ENCODE measurements around the gene KCNAB1.

Gene KCNAB1

DNA sequence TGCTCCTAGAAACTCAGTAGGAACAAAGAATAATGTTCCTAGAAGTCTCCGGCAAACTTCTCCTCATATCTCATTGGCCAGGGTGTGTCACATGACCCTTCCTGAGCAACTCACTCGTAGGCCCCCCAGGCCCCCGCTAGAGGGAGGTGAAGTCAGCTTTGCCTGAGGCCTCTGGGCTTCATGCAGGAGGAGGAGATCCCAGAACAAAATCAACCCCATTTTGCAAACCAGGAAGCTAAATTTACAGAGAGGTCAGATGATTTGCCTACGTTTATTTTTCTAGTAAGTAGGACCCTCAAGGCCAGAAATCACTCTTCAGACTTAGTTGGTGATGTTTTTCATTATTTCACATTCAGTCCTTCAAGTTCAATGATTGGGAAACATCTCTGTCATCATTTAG, 335.5 kb downstream of the KCNAB1 start (continued):
- TF ChIP-seq PPARA (CRISPR knock-in tag; IDR thresholded peaks at IDR 0.05; ENCODE audit: borderline replicate concordance) = no peak
- no peak for TF ChIP-seq CSDC2 (CRISPR knock-in tag; IDR thresholded peaks at IDR 0.05)
- no peak for TF ChIP-seq RARB (CRISPR knock-in tag; IDR thresholded peaks at IDR 0.05)
- TF ChIP-seq TCF4 (CRISPR knock-in tag; IDR thresholded peaks at IDR 0.05; ENCODE audit: borderline replicate concordance) = no peak
- TF ChIP-seq ESRRG (CRISPR knock-in tag; IDR thresholded peaks at IDR 0.05) = no peak
- no peak for TF ChIP-seq BACH2 (CRISPR knock-in tag; IDR thresholded peaks at IDR 0.05; ENCODE audit: borderline replicate concordance)
- no peak for TF ChIP-seq ZFP3 (CRISPR knock-in tag; IDR thresholded peaks at IDR 0.05)
- TF ChIP-seq OSR1 (CRISPR knock-in tag; IDR thresholded peaks at IDR 0.05) = no peak
- no peak for TF ChIP-seq ZNF8 (CRISPR knock-in tag; IDR thresholded peaks at IDR 0.05)
- TF ChIP-seq ISL1 (CRISPR knock-in tag; IDR thresholded peaks at IDR 0.05) = no peak
- no peak for TF ChIP-seq ZFP30 (CRISPR knock-in tag; IDR thresholded peaks at IDR 0.05)
- no peak for TF ChIP-seq GLIS3 (CRISPR knock-in tag; IDR thresholded peaks at IDR 0.05)
- no peak for TF ChIP-seq ZNF70 (CRISPR knock-in tag; IDR thresholded peaks at IDR 0.05)

GRCh38 chr3:156456771-156457224, 336.4 kb downstream of the KCNAB1 start:
- TF ChIP-seq, protein P1, sequence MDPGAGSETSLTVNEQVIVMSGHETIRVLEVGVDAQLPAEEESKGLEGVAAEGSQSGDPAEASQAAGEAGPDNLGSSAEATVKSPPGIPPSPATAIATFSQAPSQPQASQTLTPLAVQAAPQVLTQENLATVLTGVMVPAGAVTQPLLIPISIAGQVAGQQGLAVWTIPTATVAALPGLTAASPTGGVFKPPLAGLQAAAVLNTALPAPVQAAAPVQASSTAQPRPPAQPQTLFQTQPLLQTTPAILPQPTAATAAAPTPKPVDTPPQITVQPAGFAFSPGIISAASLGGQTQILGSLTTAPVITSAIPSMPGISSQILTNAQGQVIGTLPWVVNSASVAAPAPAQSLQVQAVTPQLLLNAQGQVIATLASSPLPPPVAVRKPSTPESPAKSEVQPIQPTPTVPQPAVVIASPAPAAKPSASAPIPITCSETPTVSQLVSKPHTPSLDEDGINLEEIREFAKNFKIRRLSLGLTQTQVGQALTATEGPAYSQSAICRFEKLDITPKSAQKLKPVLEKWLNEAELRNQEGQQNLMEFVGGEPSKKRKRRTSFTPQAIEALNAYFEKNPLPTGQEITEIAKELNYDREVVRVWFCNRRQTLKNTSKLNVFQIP (CRISPR knock-in tag; IDR thresholded peaks at IDR 0.05; ENCODE audit: borderline replicate concordance, low read depth) = no peak
- TF ChIP-seq ISL1 (CRISPR knock-in tag; IDR thresholded peaks at IDR 0.05) = no peak
- no peak for TF ChIP-seq ZNF70 (CRISPR knock-in tag; IDR thresholded peaks at IDR 0.05)
- TF ChIP-seq RARB (CRISPR knock-in tag; IDR thresholded peaks at IDR 0.05) = no peak
- TF ChIP-seq ESRRG (CRISPR knock-in tag; IDR thresholded peaks at IDR 0.05) = no peak
- no peak for TF ChIP-seq ZNF565 (CRISPR knock-in tag; conservative IDR thresholded peaks at IDR 0.05; ENCODE audit: low read depth)
- TF ChIP-seq TSHZ2 (CRISPR knock-in tag; IDR thresholded peaks at IDR 0.05) = no peak
- TF ChIP-seq TOX (CRISPR knock-in tag; IDR thresholded peaks at IDR 0.05; ENCODE audit: borderline replicate concordance) = no peak
- no peak for TF ChIP-seq ARNTL (CRISPR knock-in tag; IDR thresholded peaks at IDR 0.05; ENCODE audit: borderline replicate concordance, low read depth)
- no peak for TF ChIP-seq ZC3H10 (CRISPR knock-in tag; IDR thresholded peaks at IDR 0.05)
- ATAC-seq = no peak

DNA sequence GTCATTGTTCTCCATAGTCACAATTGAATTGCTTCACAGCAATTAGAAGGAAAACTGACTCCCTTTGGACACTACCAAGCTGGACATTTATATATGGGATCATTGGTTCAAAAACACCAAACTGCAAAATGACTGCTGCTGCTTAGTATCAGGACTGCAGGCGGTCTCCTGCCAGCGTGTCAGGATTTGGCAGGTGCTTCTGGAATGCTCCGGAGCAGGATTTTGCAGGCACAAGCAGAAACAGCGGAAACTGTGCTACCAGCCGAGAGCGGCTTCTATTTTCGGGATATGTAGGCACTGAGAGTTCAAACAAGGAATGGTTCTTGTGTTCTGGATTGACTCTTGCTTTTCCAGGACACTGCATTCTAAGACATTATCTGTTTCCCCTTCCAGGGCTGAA, 339.1 kb downstream of the KCNAB1 start:
- TF ChIP-seq ZNF70 (CRISPR knock-in tag; IDR thresholded peaks at IDR 0.05) (no peak), TSHZ2 (CRISPR knock-in tag; IDR thresholded peaks at IDR 0.05) (no peak), CSDC2 (CRISPR knock-in tag; IDR thresholded peaks at IDR 0.05) (no peak), PPARA (CRISPR knock-in tag; IDR thresholded peaks at IDR 0.05; ENCODE audit: borderline replicate concordance) (no peak), TCF4 (CRISPR knock-in tag; IDR thresholded peaks at IDR 0.05; ENCODE audit: borderline replicate concordance) (no peak), SNAI2 (CRISPR knock-in tag; IDR thresholded peaks at IDR 0.05) (no peak), BACH2 (CRISPR knock-in tag; IDR thresholded peaks at IDR 0.05; ENCODE audit: borderline replicate concordance) (no peak), ZFP3 (CRISPR knock-in tag; IDR thresholded peaks at IDR 0.05) (no peak), ZFP30 (CRISPR knock-in tag; IDR thresholded peaks at IDR 0.05) (no peak), OSR1 (CRISPR knock-in tag; IDR thresholded peaks at IDR 0.05) (no peak), ESRRG (CRISPR knock-in tag; IDR thresholded peaks at IDR 0.05) (no peak), GLIS3 (CRISPR knock-in tag; IDR thresholded peaks at IDR 0.05) (no peak), RARB (CRISPR knock-in tag; IDR thresholded peaks at IDR 0.05) (no peak), ZC3H10 (CRISPR knock-in tag; IDR thresholded peaks at IDR 0.05) (no peak)
- TF ChIP-seq, protein P2, sequence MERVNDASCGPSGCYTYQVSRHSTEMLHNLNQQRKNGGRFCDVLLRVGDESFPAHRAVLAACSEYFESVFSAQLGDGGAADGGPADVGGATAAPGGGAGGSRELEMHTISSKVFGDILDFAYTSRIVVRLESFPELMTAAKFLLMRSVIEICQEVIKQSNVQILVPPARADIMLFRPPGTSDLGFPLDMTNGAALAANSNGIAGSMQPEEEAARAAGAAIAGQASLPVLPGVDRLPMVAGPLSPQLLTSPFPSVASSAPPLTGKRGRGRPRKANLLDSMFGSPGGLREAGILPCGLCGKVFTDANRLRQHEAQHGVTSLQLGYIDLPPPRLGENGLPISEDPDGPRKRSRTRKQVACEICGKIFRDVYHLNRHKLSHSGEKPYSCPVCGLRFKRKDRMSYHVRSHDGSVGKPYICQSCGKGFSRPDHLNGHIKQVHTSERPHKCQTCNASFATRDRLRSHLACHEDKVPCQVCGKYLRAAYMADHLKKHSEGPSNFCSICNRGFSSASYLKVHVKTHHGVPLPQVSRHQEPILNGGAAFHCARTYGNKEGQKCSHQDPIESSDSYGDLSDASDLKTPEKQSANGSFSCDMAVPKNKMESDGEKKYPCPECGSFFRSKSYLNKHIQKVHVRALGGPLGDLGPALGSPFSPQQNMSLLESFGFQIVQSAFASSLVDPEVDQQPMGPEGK (CRISPR knock-in tag; IDR thresholded peaks at IDR 0.05; ENCODE audit: borderline replicate concordance) = no peak
- TF ChIP-seq, protein P3, sequence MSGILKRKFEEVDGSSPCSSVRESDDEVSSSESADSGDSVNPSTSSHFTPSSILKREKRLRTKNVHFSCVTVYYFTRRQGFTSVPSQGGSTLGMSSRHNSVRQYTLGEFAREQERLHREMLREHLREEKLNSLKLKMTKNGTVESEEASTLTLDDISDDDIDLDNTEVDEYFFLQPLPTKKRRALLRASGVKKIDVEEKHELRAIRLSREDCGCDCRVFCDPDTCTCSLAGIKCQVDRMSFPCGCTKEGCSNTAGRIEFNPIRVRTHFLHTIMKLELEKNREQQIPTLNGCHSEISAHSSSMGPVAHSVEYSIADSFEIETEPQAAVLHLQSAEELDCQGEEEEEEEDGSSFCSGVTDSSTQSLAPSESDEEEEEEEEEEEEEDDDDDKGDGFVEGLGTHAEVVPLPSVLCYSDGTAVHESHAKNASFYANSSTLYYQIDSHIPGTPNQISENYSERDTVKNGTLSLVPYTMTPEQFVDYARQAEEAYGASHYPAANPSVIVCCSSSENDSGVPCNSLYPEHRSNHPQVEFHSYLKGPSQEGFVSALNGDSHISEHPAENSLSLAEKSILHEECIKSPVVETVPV (CRISPR knock-in tag; IDR thresholded peaks at IDR 0.05) = no peak
- TF ChIP-seq, protein P1 (CRISPR knock-in tag; IDR thresholded peaks at IDR 0.05; ENCODE audit: borderline replicate concordance, low read depth) = no peak
- TF ChIP-seq, protein P4, sequence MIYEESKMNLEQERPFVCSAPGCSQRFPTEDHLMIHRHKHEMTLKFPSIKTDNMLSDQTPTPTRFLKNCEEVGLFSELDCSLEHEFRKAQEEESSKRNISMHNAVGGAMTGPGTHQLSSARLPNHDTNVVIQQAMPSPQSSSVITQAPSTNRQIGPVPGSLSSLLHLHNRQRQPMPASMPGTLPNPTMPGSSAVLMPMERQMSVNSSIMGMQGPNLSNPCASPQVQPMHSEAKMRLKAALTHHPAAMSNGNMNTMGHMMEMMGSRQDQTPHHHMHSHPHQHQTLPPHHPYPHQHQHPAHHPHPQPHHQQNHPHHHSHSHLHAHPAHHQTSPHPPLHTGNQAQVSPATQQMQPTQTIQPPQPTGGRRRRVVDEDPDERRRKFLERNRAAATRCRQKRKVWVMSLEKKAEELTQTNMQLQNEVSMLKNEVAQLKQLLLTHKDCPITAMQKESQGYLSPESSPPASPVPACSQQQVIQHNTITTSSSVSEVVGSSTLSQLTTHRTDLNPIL (CRISPR knock-in tag; IDR thresholded peaks at IDR 0.05; ENCODE audit: low read depth) = no peak
- ATAC-seq = no peak
